Neural crest cell (in vitro differentiated cells): ENCODE measurements around the gene TLE4. TPM values are rescaled to one million over a fixed set of nuclear protein-coding genes. Genes with fewer than 3 reads are reported as not detected.

Experiments
- DNase-seq: peaks from one replicate; pipeline ENCODE4 v3.0.0; 2021; ENCODE audit warnings: low read depth, mixed read lengths, low spot score
- H3K27ac Mint-ChIP-seq: one replicate; pipeline ENCODE4 v1.8.0; 2021; ENCODE audit warnings: mild to moderate bottlenecking, mixed read lengths; ENCODE audit not compliant: unreplicated experiment
- H3K27me3 Mint-ChIP-seq: 2 replicates; pipeline ENCODE4 v1.8.0; 2021; ENCODE audit warnings: low read depth, mild to moderate bottlenecking, mixed read lengths
- H3K36me3 Mint-ChIP-seq: 2 replicates; pipeline ENCODE4 v1.8.0; 2021; ENCODE audit warnings: low read depth, mild to moderate bottlenecking, mixed read lengths
- H3K4me1 Mint-ChIP-seq: 2 replicates; pipeline ENCODE4 v1.8.0; 2021; ENCODE audit warnings: mixed read lengths
- H3K4me3 Mint-ChIP-seq: one replicate; pipeline ENCODE4 v1.8.0; 2021; ENCODE audit warnings: mild to moderate bottlenecking, mixed read lengths
- H3K9me3 Mint-ChIP-seq: 2 replicates; pipeline ENCODE4 v1.8.0; 2021; ENCODE audit warnings: mixed read lengths
- total RNA-seq: library from RNA; stranded (reverse); gene quantifications from 2 replicates; pipeline ENCODE4 v1.2.1, GENCODE V29; 2021
- TF ChIP-seq, protein P1 (sequence below): fragments of 200-600 bp; sonication (generic); conservative IDR thresholded peaks from 2 replicates; pipeline ENCODE4 v1.5.0; 2021; ENCODE audit warnings: antibody characterized with exemption, mild to moderate bottlenecking

Gene TLE4
- total RNA-seq, 1 donor from 2014 or later, result 85.8 TPM

DNA sequence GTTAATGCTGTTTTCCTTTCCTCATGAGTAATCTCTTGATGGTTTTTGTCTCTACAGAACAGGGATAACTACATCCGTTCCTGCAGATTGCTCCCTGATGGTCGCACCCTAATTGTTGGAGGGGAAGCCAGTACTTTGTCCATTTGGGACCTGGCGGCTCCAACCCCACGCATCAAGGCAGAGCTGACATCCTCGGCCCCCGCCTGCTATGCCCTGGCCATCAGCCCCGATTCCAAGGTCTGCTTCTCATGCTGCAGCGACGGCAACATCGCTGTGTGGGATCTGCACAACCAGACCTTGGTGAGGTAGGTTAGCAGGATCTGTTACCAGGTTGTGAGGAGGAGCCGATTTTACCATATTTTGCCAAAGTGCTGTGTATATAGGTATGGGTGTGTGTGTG lies 148.2 kb downstream of the TLE4 start:
- Mint-ChIP-seq H3K4me1 (no peaks in the 10 kb centered on the region), H3K9me3 (no peaks in the 10 kb centered on the region), H3K27ac (no peak overlapping the region), H3K27me3 (no peaks in the 10 kb centered on the region), H3K4me3 (no peak overlapping the region), H3K36me3 (peaks cover 21% of the 10 kb centered on the region)
- DNase-seq, result no peak
- TF ChIP-seq, protein P1, sequence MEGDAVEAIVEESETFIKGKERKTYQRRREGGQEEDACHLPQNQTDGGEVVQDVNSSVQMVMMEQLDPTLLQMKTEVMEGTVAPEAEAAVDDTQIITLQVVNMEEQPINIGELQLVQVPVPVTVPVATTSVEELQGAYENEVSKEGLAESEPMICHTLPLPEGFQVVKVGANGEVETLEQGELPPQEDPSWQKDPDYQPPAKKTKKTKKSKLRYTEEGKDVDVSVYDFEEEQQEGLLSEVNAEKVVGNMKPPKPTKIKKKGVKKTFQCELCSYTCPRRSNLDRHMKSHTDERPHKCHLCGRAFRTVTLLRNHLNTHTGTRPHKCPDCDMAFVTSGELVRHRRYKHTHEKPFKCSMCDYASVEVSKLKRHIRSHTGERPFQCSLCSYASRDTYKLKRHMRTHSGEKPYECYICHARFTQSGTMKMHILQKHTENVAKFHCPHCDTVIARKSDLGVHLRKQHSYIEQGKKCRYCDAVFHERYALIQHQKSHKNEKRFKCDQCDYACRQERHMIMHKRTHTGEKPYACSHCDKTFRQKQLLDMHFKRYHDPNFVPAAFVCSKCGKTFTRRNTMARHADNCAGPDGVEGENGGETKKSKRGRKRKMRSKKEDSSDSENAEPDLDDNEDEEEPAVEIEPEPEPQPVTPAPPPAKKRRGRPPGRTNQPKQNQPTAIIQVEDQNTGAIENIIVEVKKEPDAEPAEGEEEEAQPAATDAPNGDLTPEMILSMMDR, result no peak

DNA sequence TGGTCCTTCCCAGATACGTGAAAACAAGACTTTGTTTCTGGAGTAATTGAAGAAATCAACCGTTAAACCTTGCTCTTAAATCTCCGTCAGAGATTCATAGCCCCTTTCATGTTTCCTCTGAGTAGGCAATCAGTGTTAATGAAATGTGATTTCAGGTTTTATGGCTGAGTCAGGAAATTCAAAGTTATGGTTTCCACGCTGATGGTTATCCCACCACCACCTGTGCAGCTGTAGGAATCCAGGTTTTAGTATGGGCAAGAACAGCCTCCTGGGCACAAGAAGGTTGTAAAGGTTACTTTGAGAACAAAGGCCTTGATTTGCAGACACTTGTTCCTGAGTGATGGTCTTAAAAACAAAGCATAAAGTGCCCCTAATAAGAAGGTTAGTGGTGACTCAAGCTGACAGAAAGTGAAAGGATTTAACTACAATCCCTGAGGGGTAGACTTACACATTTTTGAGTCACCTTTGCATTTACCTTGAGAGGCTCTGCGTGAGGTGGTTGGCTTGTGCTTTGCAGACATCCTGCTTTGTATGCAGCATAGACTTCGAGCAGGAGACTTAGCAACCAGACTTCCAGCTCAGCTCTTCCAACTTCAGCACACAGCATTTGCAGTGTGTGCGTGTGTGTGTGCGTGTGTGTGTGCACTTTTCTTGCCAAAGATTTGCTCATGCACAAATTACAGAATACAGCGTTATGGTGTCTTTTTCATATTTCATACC lies 159.6 kb downstream of the TLE4 start:
- Mint-ChIP-seq H3K9me3 (peaks cover 19% of the 10 kb centered on the region), H3K36me3 (peaks cover 45% of the 10 kb centered on the region), H3K4me1 (no peaks in the 10 kb centered on the region), H3K27ac (no peak overlapping the region), H3K27me3 (peaks cover 2% of the 10 kb centered on the region), H3K4me3 (no peak overlapping the region)
- TF ChIP-seq, protein P1, result no peak
- no peak for DNase-seq

DNA sequence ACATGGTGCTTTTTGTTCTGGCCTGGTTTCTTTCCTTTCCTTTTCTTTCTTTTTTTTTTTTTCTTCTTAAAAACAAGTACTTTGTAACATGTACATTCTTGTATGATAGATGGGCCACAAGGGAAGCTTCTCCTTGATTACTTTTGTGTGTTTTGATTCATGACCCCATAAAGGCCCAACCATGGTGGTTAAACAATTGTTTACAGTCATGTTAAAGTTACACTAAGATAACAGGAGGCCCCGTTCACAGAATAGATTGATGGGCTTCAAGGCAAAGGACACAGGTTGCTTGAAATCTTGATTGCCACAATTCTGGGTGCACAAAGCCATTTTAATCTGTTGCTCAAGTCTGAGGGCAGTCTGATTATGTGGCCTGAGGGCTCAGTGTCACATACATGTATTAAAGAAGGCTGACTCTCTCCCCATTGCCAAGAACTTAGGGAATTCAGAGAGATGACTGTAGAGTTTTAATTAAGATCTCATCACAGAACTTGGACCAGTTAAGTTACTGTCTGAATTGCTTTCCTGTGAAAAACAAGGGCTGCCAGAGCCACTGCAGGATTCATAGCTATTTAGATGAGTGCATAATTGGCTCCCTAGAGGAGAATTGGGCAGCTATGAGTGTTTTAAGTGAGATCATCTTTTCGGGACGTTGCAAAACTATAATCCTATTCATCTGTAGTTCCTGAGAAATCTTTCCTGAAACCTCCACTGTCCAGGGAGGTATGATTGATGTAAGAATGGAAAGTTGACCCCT lies 163.4 kb downstream of the TLE4 start:
- no peak for DNase-seq
- Mint-ChIP-seq H3K4me3 (no peak overlapping the region), H3K27ac (no peak overlapping the region), H3K4me1 (no peaks in the 10 kb centered on the region), H3K27me3 (peaks cover 2% of the 10 kb centered on the region), H3K9me3 (peaks cover 19% of the 10 kb centered on the region), H3K36me3 (peaks cover 24% of the 10 kb centered on the region)
- TF ChIP-seq, protein P1, result no peak

DNA sequence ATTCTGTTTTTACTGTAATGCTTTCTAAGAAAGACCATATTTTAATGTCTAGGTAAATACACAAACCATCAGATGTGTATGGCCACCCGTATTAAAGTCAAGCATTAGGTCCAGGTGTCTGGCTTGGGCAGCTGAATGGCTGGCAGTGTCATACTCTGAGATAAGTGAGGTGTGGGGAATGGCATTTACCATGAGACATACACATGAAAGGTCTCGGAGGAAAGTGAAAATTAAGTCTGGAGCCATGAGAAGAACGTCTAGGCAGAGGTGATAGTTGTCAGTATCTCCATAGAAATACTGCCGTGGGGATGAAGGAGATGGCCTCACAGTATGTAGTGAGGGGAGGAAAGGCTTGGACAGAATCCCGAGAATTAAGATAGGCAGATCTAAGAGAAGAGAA lies 164.3 kb downstream of the TLE4 start:
- peaks cover 19% of the 10 kb centered on the region for H3K9me3 Mint-ChIP-seq
- TF ChIP-seq, protein P1, result no peak
- no peak for DNase-seq
- no peak overlapping the region for H3K4me3 Mint-ChIP-seq
- H3K4me1 Mint-ChIP-seq, result no peaks in the 10 kb centered on the region
- peaks cover 2% of the 10 kb centered on the region for H3K27me3 Mint-ChIP-seq
- no peak overlapping the region for H3K27ac Mint-ChIP-seq
- H3K36me3 Mint-ChIP-seq, result peaks cover 19% of the 10 kb centered on the region

DNA sequence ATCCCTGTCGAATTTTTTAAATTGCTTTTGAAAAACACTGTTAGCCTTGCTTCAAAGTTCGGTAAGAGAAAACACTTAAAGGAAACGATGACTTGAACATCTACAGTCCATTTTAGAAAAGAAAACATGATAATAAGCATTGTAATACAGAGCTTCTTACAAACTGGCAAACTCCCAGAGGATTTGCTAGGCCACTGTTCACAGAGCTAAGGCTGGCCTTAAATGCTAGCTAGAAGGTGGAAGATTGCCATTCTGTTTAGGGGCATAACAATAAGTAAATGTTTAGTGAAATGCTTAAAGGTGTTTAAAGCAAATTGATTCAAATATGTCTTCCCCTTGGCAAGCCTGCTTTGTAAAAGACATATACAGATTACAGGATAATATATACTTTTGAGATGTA lies 169.6 kb downstream of the TLE4 start:
- no peak overlapping the region for H3K27ac Mint-ChIP-seq

More for the DNA sequence above, 169.6 kb downstream of the TLE4 start:
- TF ChIP-seq, protein P1, result no peak
- Mint-ChIP-seq H3K9me3 (peaks cover 2% of the 10 kb centered on the region), H3K27me3 (no peaks in the 10 kb centered on the region), H3K36me3 (peaks cover 3% of the 10 kb centered on the region), H3K4me3 (no peak overlapping the region), H3K4me1 (no peaks in the 10 kb centered on the region)
- DNase-seq, result no peak
